Right lobe of liver (tissue), 4 donors: ENCODE results near the gene CSNK1G2.

Experiments used
- POLR2A ChIP-seq: fragments of 450-650 bp; IDR thresholded peaks from one replicate; pipeline ENCODE4 v1.6.1; 2017; ENCODE audit warnings: antibody characterized with exemption, mild to moderate bottlenecking
- TF ChIP-seq, protein P1 (sequence below), 4 donors: fragments of 200-600 bp in 3 of 4; fragments of 450-650 bp in 1 of 4; IDR thresholded peaks; one replicate each; pipeline versions ENCODE4 v1.5.1 to v1.8.0; 2016 to 2022; ENCODE audit warnings: antibody characterized with exemption in 4 of 4, mild to moderate bottlenecking in 2 of 4
- donor health status: DM: no; HTN: no; CAD: no.
- donor health status: DM: no; HTN: no; CAD: no.
- donor health status: DM: no; HTN: yes; CAD: no.

DNA sequence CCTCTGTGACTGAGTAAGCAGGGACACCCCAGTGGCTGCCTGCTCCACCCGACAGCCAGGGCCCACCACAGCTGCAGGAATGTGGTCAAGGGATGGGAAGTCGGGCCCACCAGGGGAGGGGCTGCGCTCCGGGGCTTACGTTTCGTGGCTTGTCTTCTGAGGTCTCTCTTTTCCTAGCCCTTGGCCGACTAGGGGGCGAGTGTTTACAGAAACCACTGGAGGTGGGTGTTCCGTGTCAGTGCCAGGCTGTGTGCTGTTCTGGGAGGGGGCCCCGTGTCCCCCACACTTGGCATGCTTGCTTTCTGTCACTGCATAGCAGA is 31.3 kb upstream of the CSNK1G2 start:
- no peak for TF ChIP-seq POLR2A
- TF ChIP-seq, protein P1, sequence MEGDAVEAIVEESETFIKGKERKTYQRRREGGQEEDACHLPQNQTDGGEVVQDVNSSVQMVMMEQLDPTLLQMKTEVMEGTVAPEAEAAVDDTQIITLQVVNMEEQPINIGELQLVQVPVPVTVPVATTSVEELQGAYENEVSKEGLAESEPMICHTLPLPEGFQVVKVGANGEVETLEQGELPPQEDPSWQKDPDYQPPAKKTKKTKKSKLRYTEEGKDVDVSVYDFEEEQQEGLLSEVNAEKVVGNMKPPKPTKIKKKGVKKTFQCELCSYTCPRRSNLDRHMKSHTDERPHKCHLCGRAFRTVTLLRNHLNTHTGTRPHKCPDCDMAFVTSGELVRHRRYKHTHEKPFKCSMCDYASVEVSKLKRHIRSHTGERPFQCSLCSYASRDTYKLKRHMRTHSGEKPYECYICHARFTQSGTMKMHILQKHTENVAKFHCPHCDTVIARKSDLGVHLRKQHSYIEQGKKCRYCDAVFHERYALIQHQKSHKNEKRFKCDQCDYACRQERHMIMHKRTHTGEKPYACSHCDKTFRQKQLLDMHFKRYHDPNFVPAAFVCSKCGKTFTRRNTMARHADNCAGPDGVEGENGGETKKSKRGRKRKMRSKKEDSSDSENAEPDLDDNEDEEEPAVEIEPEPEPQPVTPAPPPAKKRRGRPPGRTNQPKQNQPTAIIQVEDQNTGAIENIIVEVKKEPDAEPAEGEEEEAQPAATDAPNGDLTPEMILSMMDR (IDR thresholded peaks at IDR 0.05), result no peak
